ENCODE data around the gene ESPL1.
"Not testable (repeated sequence)": the region's sequence is repeated elsewhere in the genome, so short reads cannot be mapped to it uniquely, and the experiment has no call there.

The ESPL1 gene

GRCh38 chr12:53258541-53259539 lies 9.3 kb upstream of the ESPL1 start:
- DNase-seq (ENCODE audit: low read depth in 2 of 2): no peak

- DNase-seq (ENCODE audit: low read depth in 2 of 2): no peak
These were observed 8.2 kb upstream of the ESPL1 start for GRCh38 chr12:53259891-53260290.

GRCh38 chr12:53265783-53266182 lies 2.3 kb upstream of the ESPL1 start:
- no peak for DNase-seq (ENCODE audit: low read depth in 2 of 2)

GRCh38 chr12:53267306-53267998 lies 647 bp upstream of the ESPL1 start:
- peak in 1 of 2 donors; percentile 18 for DNase-seq (ENCODE audit: low read depth in 2 of 2)

GRCh38 chr12:53268630-53269562 lies 797 bp downstream of the ESPL1 start:
- DNase-seq (ENCODE audit: low read depth in 2 of 2): no peak

- DNase-seq (ENCODE audit: low read depth in 2 of 2): no peak
These were observed 6.3 kb downstream of the ESPL1 start for GRCh38 chr12:53274445-53274844.

- DNase-seq (ENCODE audit: low read depth in 2 of 2): no peak
These were observed 8.4 kb downstream of the ESPL1 start for GRCh38 chr12:53276511-53276910.

DNA sequence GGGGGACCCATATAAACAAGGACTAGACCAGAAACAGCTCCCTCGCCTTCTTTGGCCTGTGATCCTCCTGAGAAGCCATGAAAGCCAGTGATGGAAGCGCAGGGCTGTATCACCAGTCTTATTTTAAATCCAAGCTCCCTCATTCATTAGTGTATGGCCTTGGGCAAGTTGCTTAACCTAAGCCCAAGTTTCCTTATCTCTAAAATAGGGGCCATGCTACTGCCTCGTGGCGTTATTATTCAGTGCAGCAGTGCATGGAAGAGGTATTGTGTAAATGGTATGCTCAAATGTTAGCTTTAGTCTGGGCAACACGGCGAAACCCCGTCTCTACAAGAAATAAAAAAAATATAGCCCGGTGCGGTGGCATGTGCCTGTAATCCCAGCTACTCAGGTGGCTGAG lies 9.9 kb downstream of the ESPL1 start:
- no peak for DNase-seq (ENCODE audit: low read depth in 2 of 2)

DNA sequence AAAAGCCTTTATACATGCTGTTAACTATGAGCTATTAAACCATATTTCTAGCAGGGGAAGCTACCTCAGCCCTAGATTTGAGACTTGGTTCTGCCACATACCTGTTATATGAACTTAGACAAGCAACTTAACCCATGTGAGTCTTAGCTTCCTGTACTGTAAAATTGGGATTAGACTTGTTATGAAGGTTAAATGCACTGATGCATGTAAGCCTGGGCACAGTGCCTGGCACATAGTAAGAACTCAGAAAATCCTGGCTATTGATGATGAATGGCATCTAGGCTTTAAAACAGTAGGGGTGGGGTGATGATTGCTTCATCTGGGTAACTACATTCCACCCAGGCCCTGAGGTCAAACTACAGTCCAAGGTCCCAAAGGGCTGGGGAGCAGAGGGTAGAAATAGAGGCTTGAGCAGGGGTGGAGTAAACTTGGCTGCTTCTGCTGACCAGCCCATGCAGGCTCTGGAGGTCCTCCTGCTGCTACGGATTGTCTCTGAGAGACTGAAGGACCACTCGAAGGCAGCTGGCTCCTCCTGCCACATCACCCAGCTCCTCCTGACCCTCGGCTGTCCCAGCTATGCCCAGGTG lies 11.3 kb downstream of the ESPL1 start:
- no peak for DNase-seq (ENCODE audit: low read depth in 2 of 2)

DNA sequence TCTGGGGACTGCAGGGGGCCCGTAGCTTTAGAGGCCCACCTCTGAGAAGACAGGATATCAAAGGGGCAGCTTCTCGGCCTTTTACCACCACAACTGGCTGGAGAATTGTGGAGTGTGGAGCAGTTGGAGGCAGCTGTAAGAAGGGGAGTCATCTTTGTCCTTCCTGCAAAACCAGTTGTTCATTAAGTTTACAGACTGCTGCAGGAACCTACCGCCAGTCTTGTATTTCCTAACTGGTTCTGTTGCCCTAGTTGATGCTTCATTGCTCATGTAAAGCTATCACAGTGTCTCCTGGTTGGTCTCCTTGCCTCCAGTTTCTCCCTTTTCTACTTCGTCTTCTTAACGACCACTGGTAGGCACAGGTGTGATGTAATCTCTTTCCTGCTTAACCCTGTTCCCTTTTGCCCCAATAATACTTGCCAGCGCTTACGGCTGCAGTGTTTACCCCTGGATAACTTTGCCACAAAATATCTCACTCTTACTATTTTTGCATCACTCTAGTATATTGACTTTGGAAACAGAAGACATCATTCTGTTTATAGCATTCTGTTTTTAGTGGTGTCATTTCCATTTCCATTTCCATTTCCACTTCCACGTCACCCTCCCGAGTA lies 11.9 kb downstream of the ESPL1 start:
- no peak for DNase-seq (ENCODE audit: low read depth in 2 of 2)

DNA sequence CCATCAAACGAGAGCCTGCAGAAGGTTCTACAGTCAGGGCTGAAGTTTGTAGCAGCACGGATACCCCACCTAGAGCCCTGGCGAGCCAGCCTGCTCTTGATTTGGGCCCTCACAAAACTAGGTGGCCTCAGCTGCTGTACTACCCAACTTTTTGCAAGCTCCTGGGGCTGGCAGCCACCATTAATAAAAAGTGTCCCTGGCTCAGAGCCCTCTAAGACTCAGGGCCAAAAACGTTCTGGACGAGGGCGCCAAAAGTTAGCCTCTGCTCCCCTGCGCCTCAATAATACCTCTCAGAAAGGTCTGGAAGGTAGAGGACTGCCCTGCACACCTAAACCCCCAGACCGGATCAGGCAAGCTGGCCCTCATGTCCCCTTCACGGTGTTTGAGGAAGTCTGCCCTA lies 18.3 kb downstream of the ESPL1 start:
- DNase-seq (ENCODE audit: low read depth in 2 of 2): no peak

DNA sequence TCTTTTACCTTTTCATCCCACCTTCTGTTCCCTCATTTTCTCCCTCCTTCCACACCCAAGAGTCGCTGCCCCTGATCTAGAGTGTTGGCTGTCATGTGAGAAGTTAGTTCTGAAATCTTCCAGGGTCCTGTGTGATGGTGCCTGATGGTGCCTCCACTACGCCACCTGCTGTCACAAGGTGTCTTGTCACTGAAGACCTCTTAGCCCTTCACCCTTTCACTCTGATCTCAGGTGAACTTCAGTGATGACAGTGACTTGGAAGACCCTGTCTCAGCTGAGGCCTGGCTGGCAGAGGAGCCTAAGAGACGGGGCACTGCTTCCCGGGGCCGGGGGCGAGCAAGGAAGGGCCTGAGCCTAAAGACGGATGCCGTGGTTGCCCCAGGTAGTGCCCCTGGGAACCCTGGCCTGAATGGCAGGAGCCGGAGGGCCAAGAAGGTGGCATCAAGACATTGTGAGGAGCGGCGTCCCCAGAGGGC lies 19.7 kb downstream of the ESPL1 start:
- peak in 1 of 2 donors; percentile 64 for DNase-seq (ENCODE audit: low read depth in 2 of 2)

- DNase-seq (ENCODE audit: low read depth in 2 of 2): no peak
These were observed 20.2 kb downstream of the ESPL1 start for GRCh38 chr12:53288322-53288721.

- DNase-seq (ENCODE audit: low read depth in 2 of 2): no peak
These were observed 21.8 kb downstream of the ESPL1 start for GRCh38 chr12:53289891-53290290.

- no peak for DNase-seq (ENCODE audit: low read depth in 2 of 2)
These were observed 22.6 kb downstream of the ESPL1 start for GRCh38 chr12:53290661-53291060.

- DNase-seq (ENCODE audit: low read depth in 2 of 2): no peak
These were observed 24.3 kb downstream of the ESPL1 start for GRCh38 chr12:53292426-53292825.

DNA sequence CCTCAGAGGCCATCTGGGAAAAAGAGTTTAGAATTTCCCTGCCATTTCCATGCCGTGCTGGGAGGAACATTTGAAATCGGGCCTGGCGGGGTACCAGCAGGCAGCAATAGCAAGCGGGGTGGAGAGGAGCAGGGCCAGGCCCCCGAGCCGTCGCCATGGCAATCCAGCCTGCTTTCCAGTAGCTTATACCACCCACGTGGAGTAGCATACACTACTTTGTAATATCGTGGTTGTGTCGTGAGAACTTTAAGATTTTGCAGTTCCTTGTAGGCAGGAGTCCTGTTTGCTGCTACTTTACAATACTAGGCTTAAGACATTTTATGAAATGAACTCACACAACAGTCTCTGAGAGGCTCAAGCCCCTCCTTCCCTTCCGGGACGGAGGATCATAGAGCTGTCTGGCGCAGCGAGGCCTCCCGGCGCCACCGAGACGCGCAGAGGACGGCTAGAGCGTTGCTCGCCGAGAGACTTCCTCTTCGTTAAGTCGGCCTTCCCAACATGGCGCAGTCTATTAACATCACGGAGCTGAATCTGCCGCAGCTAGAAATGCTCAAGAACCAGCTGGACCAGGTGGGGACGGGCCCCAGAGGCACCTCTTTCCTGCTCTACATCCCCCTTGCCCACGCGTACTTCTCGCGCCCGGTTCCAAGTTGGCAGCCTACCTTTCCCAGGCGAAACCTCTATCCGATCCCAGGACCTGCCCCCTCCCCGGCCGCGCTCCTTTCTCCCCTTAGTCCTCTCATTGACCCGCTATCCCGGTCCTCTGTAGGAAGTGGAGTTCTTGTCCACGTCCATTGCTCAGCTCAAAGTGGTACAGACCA lies 27.2 kb downstream of the ESPL1 start, which contains the start of gene PFDN5:
TSS of gene PFDN5 (plus strand) at position 473 of the 821 bp plus-strand sequence. CDS start at position 499, 26 bp downstream.
- DNase-seq (ENCODE audit: low read depth in 2 of 2): peak; percentile 74 to 78

- DNase-seq (ENCODE audit: low read depth in 2 of 2): no peak
These were observed 27.8 kb downstream of the ESPL1 start for GRCh38 chr12:53295891-53296219.

DNA sequence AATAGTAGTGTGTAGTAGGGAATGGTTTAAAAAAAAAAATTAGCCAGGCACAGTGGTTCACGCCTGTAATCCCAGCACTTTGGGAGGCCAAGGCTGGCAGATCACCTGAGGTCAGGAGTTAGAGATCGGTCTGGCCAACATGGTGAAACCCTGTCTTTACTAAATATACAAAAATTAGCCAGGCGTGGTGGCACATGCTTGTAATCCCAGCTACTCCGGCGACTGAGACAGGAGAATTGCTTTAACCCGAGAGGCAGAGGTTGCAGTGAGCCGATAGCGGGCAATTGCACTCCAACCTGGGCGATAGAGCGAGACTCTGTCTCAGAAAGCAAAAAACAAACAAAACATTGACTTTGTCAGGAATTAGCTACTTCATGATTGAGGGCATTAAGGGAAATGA lies 29.0 kb downstream of the ESPL1 start:
- not testable (repeated sequence) for DNase-seq (ENCODE audit: low read depth in 2 of 2)

DNA sequence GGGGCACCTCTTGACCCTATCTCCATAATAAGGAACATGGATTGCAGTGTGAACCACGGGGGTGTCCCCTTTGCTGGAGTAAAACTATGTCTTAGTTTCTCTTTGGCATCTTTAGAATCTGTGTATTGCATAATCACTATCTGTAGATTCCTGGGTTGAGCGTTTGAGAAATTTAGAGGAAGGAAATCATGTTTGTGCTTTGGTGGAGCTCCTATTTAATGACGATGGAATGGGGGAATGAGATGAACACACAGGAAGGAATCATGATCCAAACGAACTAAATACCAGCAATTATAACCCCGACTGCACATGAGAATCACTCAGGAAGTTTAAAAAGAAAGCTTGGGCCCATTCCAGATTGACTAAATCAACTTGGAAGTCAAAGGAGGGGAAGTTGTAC lies 30.1 kb downstream of the ESPL1 start:
- no peak for DNase-seq (ENCODE audit: low read depth in 2 of 2)
